NCI-H2107 treated with DMSO at 0.1 percent for 48 hours (cell line): ENCODE results near the gene NBDY.
"Not testable (repeated sequence)": the region's sequence is repeated elsewhere in the genome, so short reads cannot be mapped to it uniquely, and the experiment has no call there.

Experiments
- DNase-seq: peaks from one replicate; lab custom pipeline; 2025; ENCODE audit not compliant: unreplicated experiment; lab: John Stamatoyannopoulos, UW

Gene NBDY

GRCh38 chrX:56729152-56729850, at the start of gene NBDY:
TSS of gene NBDY (plus strand) at chrX:56729243. CDS start at chrX:56729354, 111 bp downstream.
- DNase-seq, result peak; percentile 76

GRCh38 chrX:56704530-56704929, 24.5 kb upstream of the NBDY start:
- not testable (repeated sequence) for DNase-seq

- peak; percentile 79 for DNase-seq
Observed at GRCh38 chrX:56726605-56727004, 2.4 kb upstream of the NBDY start.

GRCh38 chrX:56727531-56727930, 1.5 kb upstream of the NBDY start:
- DNase-seq, result no peak

GRCh38 chrX:56728321-56728720, 722 bp upstream of the NBDY start:
- DNase-seq, result peak; percentile 27

- DNase-seq, result peak; percentile 60
Observed at GRCh38 chrX:56728752-56729151, 291 bp upstream of the NBDY start.

- no peak for DNase-seq
Observed at GRCh38 chrX:56733459-56734046, 4.5 kb downstream of the NBDY start.

- DNase-seq, result no peak
Observed at GRCh38 chrX:56736219-56736618, 7.2 kb downstream of the NBDY start.

GRCh38 chrX:56738670-56739069, 9.6 kb downstream of the NBDY start:
- DNase-seq, result no peak

- DNase-seq, result no peak
Observed at GRCh38 chrX:56744996-56745395, 16.0 kb downstream of the NBDY start.

- DNase-seq, result no peak
Observed at GRCh38 chrX:56746996-56747395, 18.0 kb downstream of the NBDY start.

GRCh38 chrX:56751071-56751470, 22.0 kb downstream of the NBDY start:
- no peak for DNase-seq

- DNase-seq, result no peak
Observed at GRCh38 chrX:56757327-56757726, 28.3 kb downstream of the NBDY start.

GRCh38 chrX:56758456-56758855, 29.4 kb downstream of the NBDY start:
- DNase-seq, result no peak

- no peak for DNase-seq
Observed at GRCh38 chrX:56759736-56760409, 30.8 kb downstream of the NBDY start.

- DNase-seq, result not testable (repeated sequence)
Observed at GRCh38 chrX:56760410-56761124, 31.5 kb downstream of the NBDY start.

- no peak for DNase-seq
Observed at GRCh38 chrX:56761167-56761566, 32.1 kb downstream of the NBDY start.

GRCh38 chrX:56762220-56762619, 33.2 kb downstream of the NBDY start:
- DNase-seq, result no peak

- DNase-seq, result no peak
Observed at GRCh38 chrX:56762707-56763555, 33.9 kb downstream of the NBDY start.

GRCh38 chrX:56763556-56764152, 34.6 kb downstream of the NBDY start:
- DNase-seq, result no peak
